K562 (cell line): ENCODE measurements around the gene EDARADD. TPM values are rescaled to one million over a fixed set of nuclear protein-coding genes. Genes with fewer than 3 reads are reported as not detected.

Experiments
- ASH1L ChIP-seq: fragments of 450-650 bp; IDR thresholded peaks from 2 replicates; pipeline ENCODE4 v1.6.1; 2018; ENCODE audit warnings: borderline replicate concordance, mild to moderate bottlenecking, low read depth; ENCODE audit not compliant: partially characterized antibody
- BDP1 ChIP-seq: IDR thresholded peaks from 3 replicates; pipeline ENCODE4 v1.6.1; 2011; ENCODE audit not compliant: insufficient read length, insufficient read depth
- CC2D1A ChIP-seq: fragments of 450-650 bp; IDR thresholded peaks from 2 replicates; pipeline ENCODE4 v1.6.1; 2017; ENCODE audit warnings: mild to moderate bottlenecking
- CLOCK ChIP-seq: fragments of 250-450 bp; sonication (Bioruptor Pico); IDR thresholded peaks from 2 replicates; pipeline ENCODE4 v1.4.0; 2020; ENCODE audit warnings: mild to moderate bottlenecking, moderate library complexity, borderline replicate concordance
- EWSR1 ChIP-seq: fragments of 450-650 bp; IDR thresholded peaks from 2 replicates; pipeline ENCODE4 v1.6.1; 2018; ENCODE audit warnings: borderline replicate concordance, mild to moderate bottlenecking, low read depth, moderate library complexity; ENCODE audit not compliant: partially characterized antibody
- FOXP1 ChIP-seq: sonication (generic); formaldehyde crosslinking; IDR thresholded peaks from 2 replicates; pipeline ENCODE4 v1.8.0; 2022; ENCODE audit warnings: mild to moderate bottlenecking, missing genetic modification reagents
- GATA2 ChIP-seq: sonication (generic); formaldehyde crosslinking; IDR thresholded peaks from 2 replicates; pipeline ENCODE4 v1.4.0; 2020; ENCODE audit warnings: mild to moderate bottlenecking, missing genetic modification reagents
- HDAC6 ChIP-seq: IDR thresholded peaks from 2 replicates; pipeline ENCODE4 v1.6.1; 2012; ENCODE audit warnings: low read depth, mild to moderate bottlenecking, control low read depth, inconsistent platforms, low read length, moderate library complexity
- IRF1 ChIP-seq: sonication (generic); formaldehyde crosslinking; IDR thresholded peaks from 2 replicates; pipeline ENCODE4 v1.8.0; 2022; ENCODE audit warnings: missing genetic modification reagents, mild to moderate bottlenecking, borderline replicate concordance
- MAFF ChIP-seq: IDR thresholded peaks from 2 replicates; pipeline ENCODE4 v1.6.1; 2012; ENCODE audit warnings: low read length, improper control_type of control experiment
- PCBP1 ChIP-seq: fragments of 200-400 bp; formaldehyde crosslinking; IDR thresholded peaks from 2 replicates; pipeline ENCODE4 v1.6.1; 2018; ENCODE audit warnings: mild to moderate bottlenecking, low read depth, low read length; ENCODE audit not compliant: poor library complexity, severe bottlenecking
- PHF20 ChIP-seq: fragments of 450-650 bp; IDR thresholded peaks from 2 replicates; pipeline ENCODE4 v1.6.1; 2018; ENCODE audit not compliant: partially characterized antibody
- RAD21 ChIP-seq, 2 experiments: fragments of 250-450 bp in 1 of 2; fragments of 450-650 bp in 1 of 2; sonication (Bioruptor Pico) in 1 of 2; formaldehyde crosslinking in 1 of 2; IDR thresholded peaks in 1 of 2; conservative IDR thresholded peaks in 1 of 2; 2 replicates each; pipeline versions ENCODE4 v1.4.0 to v1.8.0; 2020 to 2022; ENCODE audit warnings: mild to moderate bottlenecking in 2 of 2, moderate library complexity in 1 of 2
- SMC3 ChIP-seq: conservative IDR thresholded peaks from 2 replicates; pipeline ENCODE4 v1.6.1; 2011; ENCODE audit warnings: low read depth, low read length, improper control_type of control experiment; ENCODE audit not compliant: insufficient read depth
- SRF ChIP-seq, 2 experiments: fragments of 250-450, 450-650 bp in 1 of 2; sonication (Bioruptor Pico) in 1 of 2; sonication (generic) in 1 of 2; formaldehyde crosslinking; IDR thresholded peaks; 2 replicates each; pipeline versions ENCODE4 v1.5.0 to v1.5.1; 2020 to 2022; ENCODE audit warnings: mild to moderate bottlenecking in 1 of 2, missing genetic modification reagents in 1 of 2
- SRSF9 ChIP-seq: fragments of 200-400 bp; formaldehyde crosslinking; IDR thresholded peaks from 2 replicates; pipeline ENCODE4 v1.6.1; 2017; ENCODE audit warnings: low read depth, low read length, borderline replicate concordance
- TBP ChIP-seq: optimal IDR thresholded peaks from 2 replicates; pipeline ENCODE3; 2011; ENCODE audit warnings: low read depth, low read length, improper control_type of control experiment
- TFAP4 ChIP-seq: sonication (generic); formaldehyde crosslinking; IDR thresholded peaks from 2 replicates; pipeline ENCODE4 v1.8.0; 2022; ENCODE audit warnings: missing genetic modification reagents, mild to moderate bottlenecking, moderate library complexity, borderline replicate concordance
- ZNF146 ChIP-seq: IDR thresholded peaks from one replicate; pipeline ENCODE4 v1.6.1; 2018; ENCODE audit warnings: missing compliant biosample characterization; ENCODE audit not compliant: unreplicated experiment
- ZNF347 ChIP-seq: fragments of 450-650 bp; formaldehyde crosslinking; IDR thresholded peaks from 2 replicates; pipeline ENCODE4 v1.4.0; 2020; ENCODE audit warnings: low read depth, mild to moderate bottlenecking, moderate library complexity
- ZNF655 ChIP-seq: fragments of 250-450 bp; sonication (Bioruptor Pico); IDR thresholded peaks from 2 replicates; pipeline ENCODE4 v1.5.0; 2021
- ZNF717 ChIP-seq: fragments of 250-450 bp; sonication (Bioruptor Pico); IDR thresholded peaks from 2 replicates; pipeline ENCODE4 v1.5.0; 2021
- ZSCAN29 ChIP-seq: fragments of 450-650 bp; IDR thresholded peaks from 2 replicates; pipeline ENCODE4 v1.6.1; 2017
- ZZZ3 ChIP-seq: fragments of 450-650 bp; IDR thresholded peaks from 2 replicates; pipeline ENCODE4 v1.6.1; 2016; ENCODE audit warnings: antibody characterized with exemption, mild to moderate bottlenecking, moderate library complexity
- polyA plus RNA-seq, 8 experiments: library from polyadenylated mRNA; depleted of rRNA in 4 of 8; stranded (reverse) in 5 of 8; unstranded in 3 of 8; fragments of >200 nt; fragmentation: Nextera tagmentation in 2 of 8; fragmentation: Illumina TruSeq in 1 of 8; extraction: Ambion mirVana in 2 of 8; extraction: Trizol in 1 of 8; gene quantifications; 2 replicates each; pipeline versions ENCODE4 v1.2.1 to v1.2.3, GENCODE V29; 2011 to 2014; ENCODE audit warnings: inconsistent platforms in 1 of 8, missing spikeins in 1 of 8
- total RNA-seq, 7 experiments: library from RNA; depleted of rRNA in 6 of 7; stranded (reverse); fragments of >200 nt in 6 of 7; fragmentation: Illumina TruSeq in 2 of 7; extraction: Trizol in 2 of 7; gene quantifications; 2 replicates each; pipeline versions ENCODE4 v1.2.1 to v1.2.3, GENCODE V29; 2011 to 2021; ENCODE audit warnings: low replicate concordance in 1 of 7

Gene EDARADD
- total and polyA plus RNA-seq, 9 of the 15 experiments (the other 6 are each of a cell fraction or from before 2014, with no cell fraction given) = 0.46 to 32.4 (median 20.6) TPM

GRCh38 chr1:236351875-236352573 lies 42.1 kb upstream of the EDARADD start (continued):
- TF ChIP-seq ZNF655 (CRISPR knock-in tag) (no peak), PHF20 (no peak), ZNF146 (no peak), SRF (CRISPR knock-in tag; IDR thresholded peaks at IDR 0.05) (peak; percentile 90 to 99), PCBP1 (no peak), ZSCAN29 (no peak), ZNF717 (no peak), TBP (peak; percentile 35), TFAP4 (CRISPR knock-in tag) (no peak), CC2D1A (0 out of 2 replicates have a peak, but pooled peaks have one; percentile 12), BDP1 (no peak), SMC3 (no peak), RAD21 (CRISPR knock-in tag; conservative IDR thresholded peaks at IDR 0.05 in 1 of 2, IDR thresholded peaks at IDR 0.05 in 1 of 2) (peak; percentile 38 to 41; a peak in 3 of 4 replicates), GATA2 (peak; percentile 7; the same call in 1 of the 2 replicates), CLOCK (CRISPR knock-in tag) (no peak), MAFF (no peak), IRF1 (CRISPR knock-in tag) (no peak), ZNF347 (CRISPR knock-in tag) (no peak), EWSR1 (no peak), FOXP1 (CRISPR knock-in tag) (no peak), ZZZ3 (no peak), ASH1L (no peak), HDAC6 (no peak), SRSF9 (no peak)
